A673 (cell line): ENCODE measurements around the gene TMEFF2. TPM values are rescaled to one million over a fixed set of nuclear protein-coding genes. Genes with fewer than 3 reads are reported as not detected.

Experiments
- BruUV-seq: library from RNA; stranded (reverse); fragments of 400-500 nt; replicated peaks from 2 replicates; lab custom pipeline; 2021; lab: Mats Ljungman, UMichigan
- CTCF ChIA-PET: fragments of 300-600 bp; sonication (Branson Sonifier 250); formaldehyde crosslinking; loops from one replicate; lab custom pipeline; 2022; ENCODE audit warnings: antibody characterized with exemption; lab: Charles Lee
- POLR2A ChIA-PET: fragments of 300-600 bp; sonication (Branson Sonifier 250); formaldehyde crosslinking; loops from one replicate; lab custom pipeline; 2022; ENCODE audit warnings: antibody characterized with exemption; ENCODE audit not compliant: low non-redundant PET; lab: Charles Lee
- DNase-seq: peaks from one replicate; pipeline ENCODE4 v3.0.0-alpha.2; 2015; ENCODE audit warnings: low spot score
- H3K27ac ChIP-seq: fragments of 200-600 bp; sonication (generic); 2 replicates; pipeline ENCODE4 v1.5.1; 2016; ENCODE audit warnings: mixed run types, low read depth, mild to moderate bottlenecking, mixed read lengths, antibody characterized with exemption, low read length; ENCODE audit not compliant: poor library complexity, severe bottlenecking
- H3K27me3 ChIP-seq: fragments of 200-600 bp; sonication (generic); replicated peaks from 2 replicates; pipeline ENCODE4 v1.6.1; 2017; ENCODE audit warnings: mixed run types, low read depth, mild to moderate bottlenecking, mixed read lengths, antibody characterized with exemption, low read length; ENCODE audit not compliant: insufficient read depth, poor library complexity
- H3K36me3 ChIP-seq: fragments of 200-600 bp; sonication (generic); 2 replicates; pipeline ENCODE4 v1.6.1; 2016; ENCODE audit warnings: mixed run types, mild to moderate bottlenecking, mixed read lengths, antibody characterized with exemption, low read length; ENCODE audit not compliant: insufficient read depth, poor library complexity, severe bottlenecking
- H3K4me1 ChIP-seq: fragments of 200-600 bp; sonication (generic); 2 replicates; pipeline ENCODE4 v1.6.1; 2017; ENCODE audit warnings: mixed run types, mild to moderate bottlenecking, mixed read lengths, antibody characterized with exemption, low read length; ENCODE audit not compliant: insufficient read depth, poor library complexity, severe bottlenecking
- H3K4me3 ChIP-seq: fragments of 200-600 bp; sonication (generic); 2 replicates; pipeline ENCODE4 v1.5.1; 2016; ENCODE audit warnings: low read depth, mixed run types, mild to moderate bottlenecking, mixed read lengths, low read length; ENCODE audit not compliant: poor library complexity, severe bottlenecking
- H3K9me3 ChIP-seq: fragments of 200-600 bp; sonication (generic); 2 replicates; pipeline ENCODE4 v1.6.1; 2016; ENCODE audit warnings: mixed run types, low read depth, mild to moderate bottlenecking, mixed read lengths, antibody characterized with exemption, low read length; ENCODE audit not compliant: poor library complexity, severe bottlenecking
- EZH2 ChIP-seq: fragments of 200-600 bp; sonication (generic); IDR thresholded peaks from 2 replicates; pipeline ENCODE4 v1.6.1; 2017; ENCODE audit warnings: borderline replicate concordance, low read depth, mild to moderate bottlenecking, mixed read lengths, antibody characterized with exemption, low read length; ENCODE audit not compliant: poor library complexity, severe bottlenecking
- intact Hi-C: fragments of 100-400 bp; cut with micrococcal nuclease; formaldehyde crosslinking; loops from one replicate; pipeline ENCODE4 v1.10.0; 2022; ENCODE audit not compliant: unreplicated experiment
- total RNA-seq: library from RNA; stranded (reverse); gene quantifications from 2 replicates; pipeline ENCODE4 v1.2.3, GENCODE V29; 2021
- TF ChIP-seq, protein P1 (sequence below): fragments of 300-800, 200-600 bp; sonication (generic); conservative IDR thresholded peaks from 2 replicates; pipeline ENCODE4 v1.5.1; 2017; ENCODE audit warnings: low read depth, mild to moderate bottlenecking, antibody characterized with exemption, low read length, moderate library complexity, mixed read lengths

TMEFF2 gene
- total RNA-seq, 1 experiment from 2014 or later = 7.0 TPM

DNA sequence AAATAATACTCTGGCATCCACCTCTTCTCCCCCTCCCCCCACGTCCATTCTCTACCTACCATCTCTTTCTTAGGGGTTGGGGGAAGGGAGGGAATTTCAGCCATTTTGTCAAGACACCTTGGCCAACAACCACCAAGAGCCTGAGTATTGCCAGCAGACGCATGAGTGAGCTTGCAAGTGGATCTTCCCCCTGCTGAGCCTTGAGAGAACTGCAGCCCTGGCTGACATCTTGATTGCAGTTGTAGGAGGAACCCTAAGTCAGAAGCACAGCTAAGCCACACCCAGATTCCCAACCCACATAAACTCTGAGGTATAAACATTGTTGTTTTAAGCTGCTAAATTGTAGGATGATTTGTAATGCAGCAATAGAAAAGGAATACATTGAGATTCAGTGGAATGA is 165.6 kb downstream of the TMEFF2 start:
- no TSS peak for BruUV-seq
- H3K36me3 ChIP-seq = no peaks in the 10 kb centered on the region
- no peaks in the 10 kb centered on the region for H3K9me3 ChIP-seq
- POLR2A ChIA-PET = no interaction called here
- no peak overlapping the region for H3K27ac ChIP-seq
- intact Hi-C loops = no loop called here
- no peaks in the 10 kb centered on the region for H3K27me3 ChIP-seq
- DNase-seq = peak; percentile 53
- TF ChIP-seq EZH2 = no peak
- TF ChIP-seq, protein P1, sequence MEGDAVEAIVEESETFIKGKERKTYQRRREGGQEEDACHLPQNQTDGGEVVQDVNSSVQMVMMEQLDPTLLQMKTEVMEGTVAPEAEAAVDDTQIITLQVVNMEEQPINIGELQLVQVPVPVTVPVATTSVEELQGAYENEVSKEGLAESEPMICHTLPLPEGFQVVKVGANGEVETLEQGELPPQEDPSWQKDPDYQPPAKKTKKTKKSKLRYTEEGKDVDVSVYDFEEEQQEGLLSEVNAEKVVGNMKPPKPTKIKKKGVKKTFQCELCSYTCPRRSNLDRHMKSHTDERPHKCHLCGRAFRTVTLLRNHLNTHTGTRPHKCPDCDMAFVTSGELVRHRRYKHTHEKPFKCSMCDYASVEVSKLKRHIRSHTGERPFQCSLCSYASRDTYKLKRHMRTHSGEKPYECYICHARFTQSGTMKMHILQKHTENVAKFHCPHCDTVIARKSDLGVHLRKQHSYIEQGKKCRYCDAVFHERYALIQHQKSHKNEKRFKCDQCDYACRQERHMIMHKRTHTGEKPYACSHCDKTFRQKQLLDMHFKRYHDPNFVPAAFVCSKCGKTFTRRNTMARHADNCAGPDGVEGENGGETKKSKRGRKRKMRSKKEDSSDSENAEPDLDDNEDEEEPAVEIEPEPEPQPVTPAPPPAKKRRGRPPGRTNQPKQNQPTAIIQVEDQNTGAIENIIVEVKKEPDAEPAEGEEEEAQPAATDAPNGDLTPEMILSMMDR = 0 out of 2 replicates have a peak, but pooled peaks have one; percentile 34
- CTCF ChIA-PET = interaction anchor here (1.0 kb wide), 1 partner anchor 217 kb away, joined by 3 read pairs; no protein-coding TSS in a partner anchor
- H3K4me1 ChIP-seq = peaks cover 20% of the 10 kb centered on the region
- no peak overlapping the region for H3K4me3 ChIP-seq

DNA sequence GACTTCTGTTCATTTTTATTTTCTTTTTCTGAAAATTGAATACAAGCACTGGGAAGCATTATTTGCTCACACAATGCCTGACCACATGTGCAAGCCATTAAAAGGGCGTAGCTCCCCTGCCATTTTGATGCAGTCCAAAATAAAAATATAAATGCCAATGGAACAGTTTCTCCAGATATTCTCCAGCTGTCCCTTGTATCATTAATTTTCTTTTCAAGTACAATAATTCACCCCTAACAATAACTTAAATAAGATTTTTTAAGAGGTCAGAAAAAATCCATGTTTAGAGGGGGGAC is 168.0 kb downstream of the TMEFF2 start:
- no TSS peak for BruUV-seq
- no peak overlapping the region for H3K4me3 ChIP-seq
- ChIA-PET POLR2A (no interaction called here), CTCF (no interaction called here)
- H3K27me3 ChIP-seq = no peaks in the 10 kb centered on the region
- TF ChIP-seq, protein P1 = no peak
- TF ChIP-seq EZH2 = no peak
- no peak overlapping the region for H3K27ac ChIP-seq
- no peaks in the 10 kb centered on the region for H3K9me3 ChIP-seq
- no peaks in the 10 kb centered on the region for H3K36me3 ChIP-seq
- peaks cover 20% of the 10 kb centered on the region for H3K4me1 ChIP-seq
- intact Hi-C loops = no loop called here
- DNase-seq = no peak

DNA sequence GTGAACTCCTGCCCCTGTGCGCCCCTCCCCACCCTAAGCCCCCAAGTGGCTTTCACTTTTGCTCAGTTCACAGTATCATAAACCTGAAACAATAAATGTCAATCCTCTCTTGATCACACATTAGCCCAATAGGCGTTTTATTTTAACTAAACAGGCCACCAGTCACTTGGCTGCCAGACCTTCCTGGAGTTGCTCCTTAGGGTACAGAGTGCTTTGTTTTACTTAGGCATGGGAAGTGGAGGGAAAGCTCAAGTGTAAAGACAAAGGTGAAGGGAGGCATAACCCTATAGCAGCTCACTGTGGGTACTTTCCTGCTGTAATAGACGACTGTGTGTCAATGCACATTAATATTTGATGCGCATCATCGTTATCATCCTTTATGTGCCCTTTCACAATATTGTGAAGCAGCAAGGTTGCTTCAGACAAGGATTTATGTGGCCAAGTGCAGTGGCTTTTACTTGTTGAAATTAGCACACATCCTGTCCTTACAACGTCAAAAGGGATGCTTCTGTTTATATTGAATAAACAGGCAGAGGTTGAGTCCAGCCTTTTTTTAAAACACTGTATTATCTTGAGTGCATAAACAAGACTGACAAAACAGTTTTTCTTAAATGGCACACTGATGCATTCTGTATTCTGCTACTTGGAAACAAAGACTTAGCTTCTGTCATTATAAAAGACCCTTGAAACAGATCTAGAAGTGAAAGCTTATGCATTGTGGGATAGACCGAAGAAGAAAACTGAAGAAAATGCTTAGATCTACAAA is 168.5 kb downstream of the TMEFF2 start:
- H3K9me3 ChIP-seq = no peaks in the 10 kb centered on the region
- ChIA-PET CTCF (no interaction called here), POLR2A (no interaction called here)
- intact Hi-C loops = no loop called here
- H3K36me3 ChIP-seq = no peaks in the 10 kb centered on the region
- TF ChIP-seq EZH2 = no peak
- TF ChIP-seq, protein P1 = no peak
- H3K4me1 ChIP-seq = peaks cover 20% of the 10 kb centered on the region
- no peak overlapping the region for H3K27ac ChIP-seq
- BruUV-seq = no TSS peak
- H3K4me3 ChIP-seq = no peak overlapping the region
- DNase-seq = no peak
- H3K27me3 ChIP-seq = no peaks in the 10 kb centered on the region
